ENCODE measurements around the gene RANBP17.
"Not testable (repeated sequence)": the region's sequence is repeated elsewhere in the genome, so short reads cannot be mapped to it uniquely, and the experiment has no call there.

The RANBP17 gene

DNA sequence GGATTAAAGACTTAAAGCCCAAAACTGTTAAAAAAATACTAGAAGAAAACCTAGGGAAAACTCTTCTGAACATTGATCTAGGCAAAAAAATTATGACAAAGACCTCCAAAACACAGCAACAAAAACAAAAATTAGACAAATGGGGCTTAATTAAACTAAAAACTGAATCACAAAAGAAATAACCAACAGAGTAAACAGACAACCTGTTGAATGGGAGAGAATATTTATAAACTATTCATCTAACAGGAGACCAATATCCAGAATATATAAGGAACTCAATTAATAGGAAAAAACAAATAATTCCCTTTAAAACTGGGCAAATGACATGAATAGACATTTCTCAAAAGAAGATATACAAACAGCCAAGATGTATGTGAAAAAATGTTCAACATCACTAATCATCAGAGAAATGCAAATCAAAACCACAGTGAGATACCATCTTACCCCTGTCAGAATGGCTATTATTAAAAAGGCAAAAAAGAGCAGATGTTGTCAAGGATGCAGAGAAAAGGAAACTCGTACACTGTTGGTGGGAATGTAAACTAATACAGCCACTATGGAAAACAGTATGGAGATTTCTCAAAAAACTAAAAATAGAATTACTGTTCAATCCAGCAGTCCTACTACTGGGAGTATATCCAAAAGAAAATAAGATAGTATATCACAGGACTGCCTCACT lies 397.1 kb downstream of the RANBP17 start:
- no peak for DNase-seq

DNA sequence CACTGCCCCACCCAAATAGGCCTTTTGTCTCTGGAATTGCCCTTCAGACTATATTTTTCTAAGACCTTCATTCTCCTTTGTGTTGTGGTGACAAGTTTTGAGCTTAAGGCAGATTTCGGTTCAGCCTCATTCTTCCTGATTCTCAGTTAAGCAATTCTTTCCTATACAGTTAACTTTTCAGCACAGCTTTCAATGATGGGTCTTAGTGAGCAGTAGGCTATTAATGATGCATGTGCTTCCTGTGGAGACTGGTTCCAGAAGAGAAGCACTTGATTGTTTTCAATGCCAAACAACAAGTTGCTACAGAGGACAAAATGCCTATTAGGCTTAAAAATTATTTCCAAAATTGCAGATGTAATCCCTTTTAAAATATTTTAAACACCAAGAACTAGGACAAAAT lies 399.5 kb downstream of the RANBP17 start:
- no peak for DNase-seq

DNA sequence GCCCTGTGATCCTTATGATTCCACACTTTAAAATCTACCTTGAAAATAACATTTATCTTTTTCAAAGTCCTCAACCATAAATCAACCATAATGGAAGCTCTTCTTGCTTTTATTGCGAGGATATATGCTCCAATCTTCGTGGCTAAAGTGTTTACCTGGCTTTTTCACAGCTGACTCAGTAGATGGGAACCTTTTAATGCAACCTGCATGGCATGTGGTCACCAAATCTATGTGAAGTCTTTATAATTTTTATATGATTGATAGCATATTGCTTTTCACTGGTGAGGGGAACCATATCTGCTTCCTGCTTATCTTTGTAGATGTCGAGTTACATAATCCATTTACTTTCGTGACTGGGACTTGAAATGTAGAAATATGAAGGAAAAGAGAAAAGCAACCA lies 400.1 kb downstream of the RANBP17 start:
- DNase-seq: no peak

DNA sequence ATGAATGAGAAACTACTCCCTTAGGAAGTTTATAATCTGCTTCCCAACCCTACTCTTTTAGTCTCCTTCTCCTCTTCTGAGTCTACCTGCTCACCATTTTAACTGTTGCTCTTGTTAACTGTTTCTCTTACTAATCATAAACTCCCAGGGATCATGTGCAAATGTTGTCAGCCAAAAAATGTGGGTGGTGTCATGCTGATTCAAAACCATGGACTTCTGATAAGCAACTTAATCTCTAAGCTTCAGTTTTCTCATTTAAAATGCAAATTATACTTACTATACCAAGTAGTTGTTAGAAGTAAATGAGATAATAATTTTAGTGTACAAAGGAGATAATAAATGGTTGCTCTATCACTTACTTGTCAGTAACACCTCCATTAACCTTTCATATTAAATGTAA lies 401.4 kb downstream of the RANBP17 start:
- DNase-seq: no peak

DNA sequence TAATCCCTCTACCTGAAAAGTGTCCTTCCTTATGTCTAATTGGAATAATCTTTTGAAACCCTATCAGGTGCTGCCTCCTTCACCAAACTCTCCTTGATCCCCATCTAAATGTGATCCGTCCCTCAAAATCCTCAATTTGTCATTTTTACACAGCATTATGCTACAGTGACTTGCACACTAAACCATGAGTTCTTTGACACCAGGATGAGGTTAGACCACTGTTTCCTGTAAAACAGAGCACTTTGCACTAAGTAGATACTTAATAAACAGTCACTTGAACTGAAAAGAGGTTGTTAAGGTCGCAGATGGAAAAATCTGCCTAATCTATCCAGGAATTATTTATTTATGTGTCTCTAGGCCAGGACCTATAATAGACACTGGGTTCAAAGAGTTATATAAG lies 403.0 kb downstream of the RANBP17 start:
- DNase-seq: no peak

DNA sequence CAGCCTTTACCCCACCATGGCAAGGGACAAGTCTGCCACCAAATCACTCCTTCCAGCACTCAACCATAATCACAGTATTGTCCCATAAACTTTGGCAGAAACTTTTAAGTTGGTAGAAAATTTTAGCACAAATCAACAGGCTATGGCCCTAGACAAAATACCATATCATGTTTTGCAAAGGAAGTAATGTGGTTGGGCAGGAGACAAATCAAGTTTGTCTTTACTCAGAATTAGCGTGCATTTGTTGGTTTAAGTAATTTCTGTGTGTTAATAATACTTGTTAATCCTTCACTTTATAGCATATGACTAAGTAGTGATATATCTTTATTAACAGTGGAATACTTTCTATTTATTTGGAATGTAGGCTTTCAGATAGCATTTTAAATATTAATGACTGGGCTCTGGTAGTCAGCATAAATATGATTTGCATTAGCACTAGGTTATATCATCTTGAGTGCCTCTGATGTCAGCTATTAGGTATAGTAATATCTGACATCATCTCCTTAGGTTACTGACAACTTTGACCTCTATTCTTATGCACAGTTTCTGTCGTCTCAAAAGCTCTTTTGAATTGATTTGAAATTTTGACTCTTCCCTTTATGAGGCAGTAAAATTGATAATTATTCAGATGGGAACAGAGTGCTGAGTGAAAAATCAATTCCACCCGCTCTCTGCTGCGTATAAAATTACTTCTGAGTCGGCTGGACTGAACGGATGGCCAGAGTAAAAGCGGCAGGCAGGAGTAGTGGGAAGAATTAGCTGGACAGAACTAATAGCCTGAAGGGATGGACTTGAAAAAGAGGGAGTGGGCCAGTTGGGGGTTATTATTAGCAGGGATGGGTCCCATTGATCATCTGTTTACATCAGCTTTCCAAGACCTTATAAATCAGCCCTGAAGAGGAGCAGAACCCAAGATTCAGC lies 407.1 kb downstream of the RANBP17 start:
- DNase-seq: no peak

DNA sequence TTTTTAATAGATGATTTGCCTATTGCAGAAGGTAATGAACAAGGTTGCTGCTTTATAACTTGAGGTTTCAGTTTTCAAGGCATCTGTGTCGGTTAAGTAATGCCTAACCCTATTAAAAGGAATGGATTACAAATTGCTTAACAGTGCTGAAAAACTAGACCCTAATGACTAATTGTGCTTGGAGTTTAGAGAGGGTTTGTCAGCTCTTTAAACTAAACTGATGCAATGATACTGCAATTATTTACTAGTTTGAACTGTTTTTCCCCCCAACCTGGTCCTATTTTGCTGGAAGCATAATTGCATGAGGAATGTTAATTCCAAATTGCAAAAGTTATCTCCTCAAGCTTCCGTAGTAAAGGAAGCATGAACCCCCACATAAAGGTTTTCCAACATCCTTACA lies 407.9 kb downstream of the RANBP17 start:
- DNase-seq: no peak

DNA sequence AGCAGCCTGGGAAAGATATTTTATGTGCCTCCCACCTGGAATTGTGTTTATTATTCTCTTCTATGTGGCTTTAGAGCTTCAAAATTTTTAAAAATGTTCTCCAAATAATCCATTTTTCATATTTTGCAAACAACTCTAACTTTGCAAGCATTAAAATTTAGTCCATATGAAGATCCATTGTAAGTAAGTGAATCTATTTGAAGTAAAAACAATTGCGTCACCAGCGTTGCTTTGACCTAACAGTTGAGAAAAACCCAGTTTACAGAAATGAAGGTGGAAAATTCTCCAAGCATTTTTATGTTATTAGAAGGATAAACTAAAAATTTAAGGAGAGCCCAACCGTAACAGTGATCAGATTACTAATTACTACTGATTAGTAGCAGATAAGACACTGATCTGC lies 408.3 kb downstream of the RANBP17 start:
- no peak for DNase-seq

DNA sequence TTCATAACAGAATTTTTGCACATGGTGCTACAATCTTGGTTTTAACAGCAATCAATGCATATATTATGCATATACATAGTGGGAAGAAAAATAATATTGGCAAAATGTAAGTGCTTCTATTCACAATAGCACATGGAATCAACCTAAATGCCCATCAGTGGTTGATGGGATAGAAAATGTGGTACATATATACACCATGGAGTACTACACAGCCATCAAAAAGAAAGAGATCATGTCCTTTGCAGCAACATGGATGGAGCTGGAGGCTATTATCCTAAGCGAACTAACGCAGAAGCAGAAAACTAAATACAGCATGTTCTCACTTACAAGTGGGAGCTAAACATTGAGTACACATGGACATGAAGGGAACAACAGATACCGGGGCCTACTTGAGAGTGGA lies 410.0 kb downstream of the RANBP17 start:
- DNase-seq: no peak

DNA sequence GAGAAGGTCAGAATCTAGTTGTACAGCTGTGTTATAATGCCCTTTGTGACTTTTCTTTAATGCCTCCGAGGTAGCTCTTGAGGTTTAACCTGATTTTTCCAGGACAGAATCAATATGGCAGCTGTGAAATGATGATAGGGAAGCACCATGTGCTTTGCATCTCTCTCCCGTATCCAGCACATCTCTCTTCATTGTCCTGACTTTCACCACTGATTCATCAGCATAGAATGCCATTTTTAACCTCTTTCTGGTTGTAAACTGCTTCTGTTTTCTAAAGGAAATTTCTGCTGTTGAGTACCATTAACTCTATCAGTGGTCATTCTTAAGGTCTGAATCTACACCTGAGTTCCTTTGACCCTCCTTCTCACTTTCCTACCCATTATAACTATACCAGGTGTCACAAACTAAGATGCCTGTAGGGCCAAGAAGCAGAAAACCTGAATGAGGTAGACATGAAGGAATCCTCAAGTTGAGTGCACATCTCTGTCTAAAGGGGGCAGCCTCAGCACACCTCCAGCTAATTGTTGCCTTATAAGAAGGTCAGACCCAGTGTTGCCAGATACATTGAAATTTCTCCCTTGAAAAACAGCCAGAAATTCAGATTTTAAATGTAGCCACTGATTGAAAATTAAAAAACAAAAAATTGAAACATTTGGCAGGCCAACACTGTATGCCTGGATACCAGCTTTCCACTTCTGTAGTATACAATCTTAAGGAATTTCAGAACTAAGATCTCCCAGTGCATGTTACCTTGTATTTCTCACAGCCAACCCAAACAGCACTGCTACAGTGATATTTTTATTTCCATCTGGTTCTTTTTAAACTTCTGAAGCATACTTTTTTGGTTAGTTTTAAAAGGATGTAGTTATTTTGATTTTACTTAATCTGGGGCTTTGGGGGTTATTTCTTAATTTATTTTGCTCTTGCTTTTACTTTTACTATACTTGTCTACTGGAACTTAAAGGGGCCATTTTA lies 411.5 kb downstream of the RANBP17 start:
- DNase-seq: no peak

DNA sequence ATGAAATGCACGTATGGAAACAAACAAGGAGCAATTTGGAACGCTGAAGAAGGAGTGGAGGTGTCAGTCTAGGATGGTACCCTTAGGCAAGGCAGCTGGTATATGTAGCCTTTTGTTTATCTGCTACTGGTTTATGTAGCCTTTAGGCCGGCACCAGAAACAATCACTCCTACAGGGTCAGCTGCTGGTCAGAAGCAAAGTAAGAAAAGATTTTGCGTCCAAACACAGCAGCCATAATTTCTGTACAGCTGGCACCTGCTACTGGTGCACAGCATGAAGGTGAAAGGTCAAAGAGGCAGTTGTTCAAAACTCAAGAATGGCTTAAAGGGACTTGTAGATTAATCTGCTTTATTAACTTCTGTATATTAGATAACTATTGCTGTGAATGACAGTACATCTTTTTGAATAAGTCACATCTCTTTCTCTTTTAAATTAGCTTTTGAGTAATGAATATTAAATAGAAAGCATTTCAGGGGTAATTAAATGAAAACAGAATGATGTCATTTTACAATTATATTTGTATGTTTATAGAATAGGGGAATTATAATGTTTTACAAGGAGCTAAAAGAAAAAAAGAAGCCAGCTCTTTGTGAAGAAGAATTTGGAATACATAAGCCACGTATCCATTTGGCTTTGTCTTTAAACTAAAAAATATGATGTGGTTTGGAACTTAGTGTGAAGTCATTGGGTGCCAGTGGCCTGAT lies 414.2 kb downstream of the RANBP17 start:
- DNase-seq: no peak

DNA sequence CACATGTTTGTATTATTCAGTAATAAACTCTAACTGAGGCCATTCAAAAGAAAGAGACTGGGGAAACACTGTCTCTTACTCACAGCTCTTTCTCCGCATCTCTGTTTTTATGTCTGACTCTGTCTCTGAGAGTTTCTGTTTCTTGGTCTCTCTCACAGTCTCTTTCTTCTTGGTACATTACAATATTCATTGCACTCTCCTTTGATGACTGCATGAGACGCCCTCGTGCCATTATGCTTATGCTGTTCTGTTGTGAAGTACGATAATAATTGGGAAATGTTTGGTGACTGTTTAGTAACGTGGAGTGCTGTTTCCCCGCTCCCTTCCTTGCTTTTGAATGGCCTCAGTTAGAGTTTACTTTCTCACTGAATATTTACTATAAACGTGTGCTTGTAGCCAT lies 421.9 kb downstream of the RANBP17 start:
- DNase-seq: no peak

DNA sequence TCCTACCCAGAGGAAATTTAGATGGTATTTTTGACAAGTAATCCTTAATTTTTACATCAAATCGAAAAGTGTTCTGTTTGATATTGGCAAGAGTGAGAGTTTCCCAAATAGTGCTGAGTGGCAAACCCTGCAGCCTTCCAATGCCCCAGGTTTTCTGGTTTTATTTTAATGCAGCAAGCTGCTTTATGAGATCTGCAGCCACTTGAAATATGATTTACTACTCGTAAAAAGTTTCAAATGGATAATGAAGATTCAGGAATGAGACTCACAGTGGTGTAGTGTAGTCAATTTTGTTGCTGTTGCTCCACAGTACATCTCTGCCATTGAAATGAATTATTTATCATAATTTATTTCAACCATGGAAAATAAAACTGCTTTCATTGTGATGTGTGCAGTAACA lies 423.6 kb downstream of the RANBP17 start:
- DNase-seq: no peak

DNA sequence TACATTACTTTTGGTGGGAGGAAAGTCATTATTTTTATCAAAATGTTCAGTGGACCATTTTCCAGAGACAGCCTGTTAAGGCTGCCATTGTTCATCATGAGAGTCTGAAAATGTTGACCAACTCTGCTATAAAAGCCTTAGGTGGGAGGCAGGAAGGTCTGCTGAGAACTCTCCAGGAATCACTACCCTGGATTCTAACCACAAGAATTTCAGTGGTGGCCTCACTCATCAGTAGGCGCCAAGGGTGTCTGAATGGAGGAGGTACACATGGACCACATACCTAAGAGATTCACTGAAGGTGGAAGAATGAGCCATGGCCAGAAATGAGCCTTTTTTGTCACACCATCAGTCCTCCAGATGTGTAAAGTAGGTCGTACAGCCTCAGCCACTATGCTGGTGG lies 426.2 kb downstream of the RANBP17 start:
- no peak for DNase-seq

DNA sequence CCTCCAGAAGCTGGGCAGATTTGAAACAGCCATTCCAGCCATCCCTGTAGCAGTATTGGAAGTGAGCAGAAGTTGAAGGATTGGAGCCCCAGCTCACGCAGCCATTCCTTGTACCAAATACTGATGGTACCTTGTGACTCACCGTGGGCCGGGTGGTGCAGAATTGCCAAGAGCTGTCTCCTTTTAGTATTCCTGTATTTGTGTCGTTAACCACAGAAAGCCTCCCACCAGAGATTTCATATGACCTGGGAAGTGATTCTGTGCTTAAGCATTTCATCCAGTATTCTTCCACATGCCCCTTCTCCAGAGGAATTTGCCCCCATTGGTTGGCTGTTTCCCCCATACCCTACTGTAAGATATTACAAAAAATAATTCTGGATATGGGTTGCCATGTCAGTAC lies 429.6 kb downstream of the RANBP17 start:
- DNase-seq: no peak

DNA sequence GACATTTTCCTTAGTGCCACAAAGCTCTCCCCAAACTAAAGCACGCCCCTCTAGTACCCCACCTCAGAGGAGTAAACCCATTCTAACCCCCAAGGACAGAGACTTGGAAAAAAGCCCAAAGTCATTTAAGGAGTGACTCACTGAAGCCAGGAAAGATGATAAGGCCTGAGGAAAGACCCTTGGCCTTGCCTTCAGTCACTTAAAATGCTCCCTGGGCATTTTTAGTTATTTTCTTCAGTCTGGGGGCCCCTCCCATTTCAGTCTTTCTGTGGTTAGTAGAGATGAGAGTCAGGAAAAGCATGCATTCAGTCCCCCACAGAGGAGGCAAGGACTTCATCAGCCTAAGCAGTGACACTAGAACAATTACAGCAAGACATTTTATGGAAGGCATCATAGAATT lies 433.5 kb downstream of the RANBP17 start:
- DNase-seq: no peak

DNA sequence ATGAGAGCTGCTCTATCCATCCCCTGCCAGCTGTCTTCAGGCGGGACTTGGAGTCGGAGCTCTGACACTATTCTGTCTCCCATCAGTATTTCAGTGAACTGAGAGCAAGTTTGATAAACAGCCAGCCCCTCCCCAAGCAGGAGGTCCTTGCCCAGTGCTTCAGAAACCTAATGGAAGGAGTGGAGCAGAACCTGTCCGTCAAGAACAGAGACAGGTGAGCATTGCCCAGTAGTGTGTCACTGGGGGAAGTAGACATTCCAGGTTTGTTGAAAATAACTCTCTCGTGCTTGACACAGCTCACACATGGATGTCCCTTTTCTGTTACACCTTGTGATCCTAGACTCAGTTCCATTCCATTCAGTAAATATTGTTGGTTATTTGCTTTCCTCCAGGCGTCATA lies 434.0 kb downstream of the RANBP17 start:
- DNase-seq: no peak

DNA sequence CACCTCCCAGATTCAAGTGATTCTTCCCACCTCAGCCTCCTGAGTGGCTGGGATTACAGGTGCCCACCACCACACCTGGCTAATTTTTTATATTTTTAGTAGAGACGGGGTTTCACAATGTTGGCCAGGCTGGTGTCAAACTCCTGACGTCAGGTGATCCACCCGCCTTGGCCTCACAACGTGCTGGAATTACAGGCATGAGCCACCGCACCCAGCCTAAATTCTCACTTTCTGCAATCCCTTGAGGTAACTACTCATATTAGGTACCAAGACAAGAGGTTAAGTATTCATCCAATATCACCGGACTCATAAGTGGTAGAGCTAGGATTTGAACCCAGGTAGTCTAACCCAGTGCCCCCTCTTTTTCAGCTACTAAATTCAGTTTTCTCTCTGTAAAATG lies 436.1 kb downstream of the RANBP17 start:
- not testable (repeated sequence) for DNase-seq

DNA sequence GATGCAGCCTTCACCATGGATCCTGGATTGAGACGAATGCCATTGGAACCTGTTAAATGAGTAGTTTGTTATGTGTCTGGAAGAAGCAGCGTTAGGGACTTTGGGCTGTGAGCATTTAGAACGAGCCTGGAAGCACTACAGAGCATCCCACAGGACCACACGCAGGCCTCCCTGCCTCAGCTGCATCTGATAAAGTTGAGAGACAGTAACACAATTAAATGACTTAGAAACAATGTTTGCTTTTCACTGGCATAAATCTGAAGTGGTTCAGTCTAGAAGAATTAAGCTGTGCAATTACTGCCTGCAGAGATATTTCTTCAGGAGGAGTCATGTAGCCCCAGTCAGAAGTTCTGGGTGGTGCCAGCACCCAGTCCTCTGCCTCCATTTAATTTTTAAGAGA lies 437.4 kb downstream of the RANBP17 start:
- DNase-seq: no peak

DNA sequence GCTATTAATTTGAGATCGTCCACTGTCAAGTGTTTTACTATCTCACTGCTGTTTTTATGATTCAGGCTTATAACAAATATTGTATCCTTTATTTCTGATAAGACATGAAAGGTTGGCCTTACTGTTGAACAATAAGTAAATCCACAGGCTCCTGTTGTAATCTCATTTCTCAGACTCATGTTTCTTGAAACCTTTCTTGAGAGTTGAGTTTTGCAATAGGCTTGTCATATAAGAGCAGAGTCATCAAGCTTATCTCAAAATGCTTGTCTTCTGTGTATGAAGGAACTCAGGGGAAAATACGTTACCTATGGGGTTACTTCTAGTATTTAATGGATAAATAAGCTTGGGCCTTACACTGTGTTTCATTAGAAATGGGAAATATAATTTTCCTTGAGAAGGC lies 438.0 kb downstream of the RANBP17 start:
- DNase-seq: no peak

DNA sequence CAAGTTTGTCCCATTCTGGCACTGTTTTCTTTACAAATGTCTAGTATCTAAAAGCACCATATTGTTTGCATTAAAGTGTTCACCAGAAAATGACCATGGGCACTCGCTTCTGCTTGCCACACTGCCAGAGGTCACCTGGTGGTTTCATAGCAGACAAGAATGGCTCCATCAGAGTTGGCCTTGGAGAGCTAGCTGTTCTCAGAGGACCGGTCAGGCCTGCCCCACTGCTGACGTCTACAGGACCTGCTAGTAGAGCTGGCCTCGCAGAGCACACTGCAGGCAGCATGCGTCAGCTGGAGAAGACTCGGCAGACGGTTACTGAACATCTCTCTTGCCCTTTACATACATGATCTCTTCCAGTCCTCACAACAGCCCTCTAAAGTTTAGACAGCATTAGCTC lies 438.5 kb downstream of the RANBP17 start:
- DNase-seq: no peak

DNA sequence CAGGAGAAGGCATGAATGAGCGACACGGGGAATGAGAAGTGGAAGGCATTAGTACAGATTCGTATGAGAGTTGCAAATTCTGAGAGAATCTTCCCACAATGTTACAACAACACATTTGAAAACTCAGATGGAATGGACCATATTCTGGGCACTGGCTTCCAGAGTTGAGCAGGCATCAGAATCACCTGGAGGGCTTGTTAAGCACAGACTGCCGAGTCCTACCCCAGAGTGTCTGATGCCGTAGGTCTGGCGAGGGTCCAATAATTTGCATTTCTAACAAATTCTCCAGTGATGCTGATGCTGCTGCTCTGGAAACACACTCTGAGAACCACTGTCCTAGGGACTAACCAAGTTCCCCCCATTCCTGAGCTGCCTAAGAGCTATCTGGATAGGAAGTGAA lies 444.3 kb downstream of the RANBP17 start:
- DNase-seq: no peak
